ENCODE results near the gene MED8. TPM values are rescaled to one million over a fixed set of nuclear protein-coding genes. Genes with fewer than 3 reads are reported as not detected.
A peak's percentile ranks its signal among the peaks of the same experiment; 100 is the strongest.

Gene MED8
- polyA plus RNA-seq, 2 of the 4 experiments (the other 2 are of a cell fraction): 21.8 to 33.9 TPM

DNA sequence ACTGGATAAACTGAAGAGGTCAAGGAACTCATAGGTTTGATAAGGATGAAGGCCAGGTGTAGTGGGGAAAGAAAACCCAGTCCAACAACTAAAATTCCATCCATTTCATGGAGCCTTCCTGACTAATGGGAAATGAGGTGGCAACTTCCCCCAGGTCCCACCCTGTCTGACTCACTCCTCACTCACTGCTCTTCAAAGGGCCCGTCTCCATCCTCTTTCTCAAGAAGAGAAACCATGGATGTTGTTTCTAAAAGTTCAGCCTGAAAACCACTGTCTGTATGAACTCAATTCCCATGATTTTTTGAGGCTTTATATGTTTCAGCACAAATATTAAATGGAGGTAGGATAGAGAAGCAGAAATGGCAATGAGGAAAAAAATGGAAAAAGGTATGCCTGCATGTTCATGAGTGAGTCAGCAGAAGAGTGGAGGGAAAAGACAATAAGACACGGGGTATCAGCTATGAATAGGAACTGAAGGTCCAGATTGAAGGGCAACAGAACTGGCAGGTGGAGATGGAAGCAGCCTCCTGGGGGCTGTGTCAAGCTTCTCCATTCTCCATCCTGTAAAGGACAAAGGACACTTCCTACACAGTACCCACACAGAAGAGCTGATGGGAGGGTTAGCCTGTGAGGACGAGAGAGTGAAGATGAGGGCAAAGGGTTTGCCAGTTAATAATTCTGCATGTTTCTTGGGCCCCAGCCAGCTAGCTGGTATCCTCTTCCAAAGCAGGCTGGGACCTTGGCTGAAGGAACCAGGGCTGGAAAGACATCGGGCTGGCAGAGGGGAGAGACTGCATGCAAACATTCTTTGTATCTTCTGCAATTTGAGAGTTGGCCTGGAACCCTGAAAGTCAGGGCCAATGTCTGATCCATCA, 16.3 kb downstream of the MED8 start (continued):
- TF ChIP-seq HOXA7 (CRISPR knock-in tag; IDR thresholded peaks at IDR 0.05): no peak
- TF ChIP-seq SMC3 (IDR thresholded peaks at IDR 0.05): no peak
- no peak; a peak in 1 of 5 replicates for TF ChIP-seq EP300 (IDR thresholded peaks at IDR 0.05)
- no peak for TF ChIP-seq RAD21 (conservative IDR thresholded peaks at IDR 0.05 in 1 of 2, IDR thresholded peaks at IDR 0.05 in 1 of 2)
- no peak for TF ChIP-seq CBX2 (IDR thresholded peaks at IDR 0.05; ENCODE audit: borderline replicate concordance, low read depth)
- TF ChIP-seq NR3C1 (IDR thresholded peaks at IDR 0.05): no peak
- TF ChIP-seq GATA3 (IDR thresholded peaks at IDR 0.05; ENCODE audit: borderline replicate concordance): no peak
- no peak for TF ChIP-seq TFCP2L1 (CRISPR knock-in tag; IDR thresholded peaks at IDR 0.05)
- no peak for TF ChIP-seq PHF8 (IDR thresholded peaks at IDR 0.05; ENCODE audit: borderline replicate concordance, low read depth)
- TF ChIP-seq NFE2L2 (conservative IDR thresholded peaks at IDR 0.05; ENCODE audit: low read length): no peak
- no peak for TF ChIP-seq RARB (CRISPR knock-in tag; IDR thresholded peaks at IDR 0.05)
- no peak for TF ChIP-seq ESRRA (IDR thresholded peaks at IDR 0.05; ENCODE audit: borderline replicate concordance, low read length)
- no peak for TF ChIP-seq HDAC2 (IDR thresholded peaks at IDR 0.05)
- no peak for TF ChIP-seq TP53 (CRISPR knock-in tag; IDR thresholded peaks at IDR 0.05)
- 0 out of 5 replicates have a peak, but pooled peaks of 1 of the 2 experiments have one; percentile 32 for TF ChIP-seq JUN (IDR thresholded peaks at IDR 0.05)
- no peak for TF ChIP-seq FOSL2 (IDR thresholded peaks at IDR 0.05)
- peak; percentile 80 for TF ChIP-seq FOSL2 (CRISPR knock-in tag; IDR thresholded peaks at IDR 0.05)
- no peak for TF ChIP-seq KDM1A (IDR thresholded peaks at IDR 0.05; ENCODE audit: low read depth)
- TF ChIP-seq ZNF302 (CRISPR knock-in tag; IDR thresholded peaks at IDR 0.05): no peak
- TF ChIP-seq POLR2A (IDR thresholded peaks at IDR 0.05; ENCODE audit: low read length): no peak
- TF ChIP-seq, protein P1, sequence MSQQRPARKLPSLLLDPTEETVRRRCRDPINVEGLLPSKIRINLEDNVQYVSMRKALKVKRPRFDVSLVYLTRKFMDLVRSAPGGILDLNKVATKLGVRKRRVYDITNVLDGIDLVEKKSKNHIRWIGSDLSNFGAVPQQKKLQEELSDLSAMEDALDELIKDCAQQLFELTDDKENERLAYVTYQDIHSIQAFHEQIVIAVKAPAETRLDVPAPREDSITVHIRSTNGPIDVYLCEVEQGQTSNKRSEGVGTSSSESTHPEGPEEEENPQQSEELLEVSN (IDR thresholded peaks at IDR 0.05; ENCODE audit: borderline replicate concordance, low read depth): no peak
- TF ChIP-seq ZSCAN20 (CRISPR knock-in tag; IDR thresholded peaks at IDR 0.05): no peak
- TF ChIP-seq, protein P2, sequence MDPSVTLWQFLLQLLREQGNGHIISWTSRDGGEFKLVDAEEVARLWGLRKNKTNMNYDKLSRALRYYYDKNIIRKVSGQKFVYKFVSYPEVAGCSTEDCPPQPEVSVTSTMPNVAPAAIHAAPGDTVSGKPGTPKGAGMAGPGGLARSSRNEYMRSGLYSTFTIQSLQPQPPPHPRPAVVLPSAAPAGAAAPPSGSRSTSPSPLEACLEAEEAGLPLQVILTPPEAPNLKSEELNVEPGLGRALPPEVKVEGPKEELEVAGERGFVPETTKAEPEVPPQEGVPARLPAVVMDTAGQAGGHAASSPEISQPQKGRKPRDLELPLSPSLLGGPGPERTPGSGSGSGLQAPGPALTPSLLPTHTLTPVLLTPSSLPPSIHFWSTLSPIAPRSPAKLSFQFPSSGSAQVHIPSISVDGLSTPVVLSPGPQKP (IDR thresholded peaks at IDR 0.05; ENCODE audit: low read depth, low read length): no peak
- 0 out of 4 replicates have a peak, but pooled peaks of 1 of the 2 experiments have one; percentile 3 for TF ChIP-seq CEBPB (IDR thresholded peaks at IDR 0.05)
- TF ChIP-seq, protein P3, sequence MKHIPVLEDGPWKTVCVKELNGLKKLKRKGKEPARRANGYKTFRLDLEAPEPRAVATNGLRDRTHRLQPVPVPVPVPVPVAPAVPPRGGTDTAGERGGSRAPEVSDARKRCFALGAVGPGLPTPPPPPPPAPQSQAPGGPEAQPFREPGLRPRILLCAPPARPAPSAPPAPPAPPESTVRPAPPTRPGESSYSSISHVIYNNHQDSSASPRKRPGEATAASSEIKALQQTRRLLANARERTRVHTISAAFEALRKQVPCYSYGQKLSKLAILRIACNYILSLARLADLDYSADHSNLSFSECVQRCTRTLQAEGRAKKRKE (CRISPR knock-in tag; IDR thresholded peaks at IDR 0.05; ENCODE audit: low read depth): peak; percentile 24; the same call in 1 of the 2 replicates
- no peak for TF ChIP-seq NPAS2 (CRISPR knock-in tag; IDR thresholded peaks at IDR 0.05; ENCODE audit: borderline replicate concordance)
- TF ChIP-seq, protein P4, sequence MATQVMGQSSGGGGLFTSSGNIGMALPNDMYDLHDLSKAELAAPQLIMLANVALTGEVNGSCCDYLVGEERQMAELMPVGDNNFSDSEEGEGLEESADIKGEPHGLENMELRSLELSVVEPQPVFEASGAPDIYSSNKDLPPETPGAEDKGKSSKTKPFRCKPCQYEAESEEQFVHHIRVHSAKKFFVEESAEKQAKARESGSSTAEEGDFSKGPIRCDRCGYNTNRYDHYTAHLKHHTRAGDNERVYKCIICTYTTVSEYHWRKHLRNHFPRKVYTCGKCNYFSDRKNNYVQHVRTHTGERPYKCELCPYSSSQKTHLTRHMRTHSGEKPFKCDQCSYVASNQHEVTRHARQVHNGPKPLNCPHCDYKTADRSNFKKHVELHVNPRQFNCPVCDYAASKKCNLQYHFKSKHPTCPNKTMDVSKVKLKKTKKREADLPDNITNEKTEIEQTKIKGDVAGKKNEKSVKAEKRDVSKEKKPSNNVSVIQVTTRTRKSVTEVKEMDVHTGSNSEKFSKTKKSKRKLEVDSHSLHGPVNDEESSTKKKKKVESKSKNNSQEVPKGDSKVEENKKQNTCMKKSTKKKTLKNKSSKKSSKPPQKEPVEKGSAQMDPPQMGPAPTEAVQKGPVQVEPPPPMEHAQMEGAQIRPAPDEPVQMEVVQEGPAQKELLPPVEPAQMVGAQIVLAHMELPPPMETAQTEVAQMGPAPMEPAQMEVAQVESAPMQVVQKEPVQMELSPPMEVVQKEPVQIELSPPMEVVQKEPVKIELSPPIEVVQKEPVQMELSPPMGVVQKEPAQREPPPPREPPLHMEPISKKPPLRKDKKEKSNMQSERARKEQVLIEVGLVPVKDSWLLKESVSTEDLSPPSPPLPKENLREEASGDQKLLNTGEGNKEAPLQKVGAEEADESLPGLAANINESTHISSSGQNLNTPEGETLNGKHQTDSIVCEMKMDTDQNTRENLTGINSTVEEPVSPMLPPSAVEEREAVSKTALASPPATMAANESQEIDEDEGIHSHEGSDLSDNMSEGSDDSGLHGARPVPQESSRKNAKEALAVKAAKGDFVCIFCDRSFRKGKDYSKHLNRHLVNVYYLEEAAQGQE (IDR thresholded peaks at IDR 0.05): no peak
- TF ChIP-seq, protein P5, sequence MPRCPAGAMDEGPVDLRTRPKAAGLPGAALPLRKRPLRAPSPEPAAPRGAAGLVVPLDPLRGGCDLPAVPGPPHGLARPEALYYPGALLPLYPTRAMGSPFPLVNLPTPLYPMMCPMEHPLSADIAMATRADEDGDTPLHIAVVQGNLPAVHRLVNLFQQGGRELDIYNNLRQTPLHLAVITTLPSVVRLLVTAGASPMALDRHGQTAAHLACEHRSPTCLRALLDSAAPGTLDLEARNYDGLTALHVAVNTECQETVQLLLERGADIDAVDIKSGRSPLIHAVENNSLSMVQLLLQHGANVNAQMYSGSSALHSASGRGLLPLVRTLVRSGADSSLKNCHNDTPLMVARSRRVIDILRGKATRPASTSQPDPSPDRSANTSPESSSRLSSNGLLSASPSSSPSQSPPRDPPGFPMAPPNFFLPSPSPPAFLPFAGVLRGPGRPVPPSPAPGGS (IDR thresholded peaks at IDR 0.05): no peak
- no peak for TF ChIP-seq SREBF2 (IDR thresholded peaks at IDR 0.05)
- no peak for TF ChIP-seq MYC (IDR thresholded peaks at IDR 0.05; ENCODE audit: borderline replicate concordance, low read length)
- TF ChIP-seq EHF (CRISPR knock-in tag; IDR thresholded peaks at IDR 0.05): no peak
- no peak for TF ChIP-seq POLR2AphosphoS2 (conservative IDR thresholded peaks at IDR 0.05; ENCODE audit: low read length)
- TF ChIP-seq ZC3H11A (IDR thresholded peaks at IDR 0.05): no peak
- TF ChIP-seq, protein P6, sequence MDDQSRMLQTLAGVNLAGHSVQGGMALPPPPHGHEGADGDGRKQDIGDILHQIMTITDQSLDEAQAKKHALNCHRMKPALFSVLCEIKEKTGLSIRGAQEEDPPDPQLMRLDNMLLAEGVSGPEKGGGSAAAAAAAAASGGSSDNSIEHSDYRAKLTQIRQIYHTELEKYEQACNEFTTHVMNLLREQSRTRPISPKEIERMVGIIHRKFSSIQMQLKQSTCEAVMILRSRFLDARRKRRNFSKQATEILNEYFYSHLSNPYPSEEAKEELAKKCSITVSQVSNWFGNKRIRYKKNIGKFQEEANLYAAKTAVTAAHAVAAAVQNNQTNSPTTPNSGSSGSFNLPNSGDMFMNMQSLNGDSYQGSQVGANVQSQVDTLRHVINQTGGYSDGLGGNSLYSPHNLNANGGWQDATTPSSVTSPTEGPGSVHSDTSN (IDR thresholded peaks at IDR 0.05): no peak
